Measurements from ENCODE around the gene TMBIM4. TPM values are rescaled to one million over a fixed set of nuclear protein-coding genes. Genes with fewer than 3 reads are reported as not detected.
"Not testable (repeated sequence)": the region's sequence is repeated elsewhere in the genome, so short reads cannot be mapped to it uniquely, and the experiment has no call there.

The TMBIM4 gene, protein sequence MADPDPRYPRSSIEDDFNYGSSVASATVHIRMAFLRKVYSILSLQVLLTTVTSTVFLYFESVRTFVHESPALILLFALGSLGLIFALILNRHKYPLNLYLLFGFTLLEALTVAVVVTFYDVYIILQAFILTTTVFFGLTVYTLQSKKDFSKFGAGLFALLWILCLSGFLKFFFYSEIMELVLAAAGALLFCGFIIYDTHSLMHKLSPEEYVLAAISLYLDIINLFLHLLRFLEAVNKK
- polyA plus RNA-seq (2012; ENCODE audit: low read depth, missing spikeins), result 61.8 TPM

GRCh38 chr12:66169221-66170170, at the start of gene TMBIM4:
TSS of gene TMBIM4 (minus strand) at chr12:66169996. CDS start at chr12:66169951, 45 bp downstream.
- FAIRE-seq (peak; percentile 90), DNase-seq (ENCODE audit: insufficient read length, low spot score) (peak; percentile 65)
- peak; percentile 78 for TF ChIP-seq POLR2AphosphoS5 (IDR thresholded peaks at IDR 0.05; ENCODE audit: low read depth, low read length)
- peak; percentile 93 for TF ChIP-seq PAX5 (IDR thresholded peaks at IDR 0.05; ENCODE audit: insufficient read depth, low read length, severe bottlenecking)
- TF ChIP-seq TAF1 (IDR thresholded peaks at IDR 0.05; ENCODE audit: low read depth, low read length), result peak; percentile 75
- peak; percentile 82 for TF ChIP-seq POLR2A (IDR thresholded peaks at IDR 0.05; ENCODE audit: low read depth, low read length)
- peak; percentile 62 for TF ChIP-seq SPI1 (IDR thresholded peaks at IDR 0.05; ENCODE audit: low read depth, low read length)
- TF ChIP-seq POU2F2 (IDR thresholded peaks at IDR 0.05; ENCODE audit: low read depth, low read length), result no peak; the same call in 1 of the 2 replicates

- DNase-seq (ENCODE audit: insufficient read length, low spot score), result no peak
- TF ChIP-seq POLR2AphosphoS5 (IDR thresholded peaks at IDR 0.05; ENCODE audit: low read depth, low read length), result no peak
- no peak for TF ChIP-seq PAX5 (IDR thresholded peaks at IDR 0.05; ENCODE audit: insufficient read depth, low read length, severe bottlenecking)
- TF ChIP-seq POLR2A (IDR thresholded peaks at IDR 0.05; ENCODE audit: low read depth, low read length), result no peak
- TF ChIP-seq POU2F2 (IDR thresholded peaks at IDR 0.05; ENCODE audit: low read depth, low read length), result no peak
- TF ChIP-seq SPI1 (IDR thresholded peaks at IDR 0.05; ENCODE audit: low read depth, low read length), result no peak
- no peak for TF ChIP-seq TAF1 (IDR thresholded peaks at IDR 0.05; ENCODE audit: low read depth, low read length)
- FAIRE-seq, result no peak
These were observed 47.6 kb upstream of the TMBIM4 start for GRCh38 chr12:66217342-66217917.

- FAIRE-seq; DNase-seq (ENCODE audit: insufficient read length, low spot score): not testable (repeated sequence)
These were observed 43.2 kb upstream of the TMBIM4 start for GRCh38 chr12:66213011-66213410.

- DNase-seq (ENCODE audit: insufficient read length, low spot score); FAIRE-seq: not testable (repeated sequence)
These were observed 41.8 kb upstream of the TMBIM4 start for GRCh38 chr12:66211573-66211972.

DNA sequence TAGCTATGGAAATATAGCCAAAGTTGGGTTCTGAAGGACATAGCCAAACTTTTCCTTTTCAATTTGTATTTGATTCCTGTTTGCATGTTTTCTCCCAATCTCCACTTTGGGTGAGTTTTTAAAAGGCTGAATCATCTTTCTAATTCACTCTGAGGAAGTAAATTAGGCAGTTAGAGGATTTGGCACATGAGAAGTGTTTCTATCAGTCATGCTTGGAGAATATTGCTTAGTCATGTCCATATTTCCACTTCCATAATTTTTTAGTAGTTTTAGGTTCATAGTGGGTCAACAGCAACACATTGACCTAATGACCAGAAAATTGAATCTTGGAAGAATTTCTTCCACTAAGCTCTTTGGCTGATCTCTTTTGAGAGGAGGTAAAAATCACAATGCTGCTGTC, 41.0 kb upstream of the TMBIM4 start:
- DNase-seq (ENCODE audit: insufficient read length, low spot score) (no peak), FAIRE-seq (no peak)
- TF ChIP-seq POLR2A (IDR thresholded peaks at IDR 0.05; ENCODE audit: low read depth, low read length) (no peak), POU2F2 (IDR thresholded peaks at IDR 0.05; ENCODE audit: low read depth, low read length) (no peak), POLR2AphosphoS5 (IDR thresholded peaks at IDR 0.05; ENCODE audit: low read depth, low read length) (no peak), TAF1 (IDR thresholded peaks at IDR 0.05; ENCODE audit: low read depth, low read length) (no peak), SPI1 (IDR thresholded peaks at IDR 0.05; ENCODE audit: low read depth, low read length) (no peak), PAX5 (IDR thresholded peaks at IDR 0.05; ENCODE audit: insufficient read depth, low read length, severe bottlenecking) (no peak)

DNA sequence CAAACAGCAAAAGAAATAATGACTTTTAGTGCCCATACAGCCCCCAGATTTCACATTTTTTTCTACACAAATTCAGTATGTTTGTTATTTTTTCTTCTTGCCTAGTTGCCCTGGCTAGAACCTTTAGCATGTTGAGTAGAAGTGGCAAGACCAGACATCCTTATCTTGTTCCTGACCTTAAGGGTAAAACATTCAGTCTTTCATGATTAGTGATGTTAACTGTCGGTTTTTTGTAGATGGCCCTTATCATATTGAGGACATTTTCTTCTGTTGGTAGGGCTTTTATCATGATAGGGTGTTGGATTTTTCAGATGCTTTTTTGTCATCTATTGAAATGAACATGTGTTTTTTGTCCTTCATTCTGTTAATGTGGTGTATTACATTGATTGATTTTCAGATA, 36.3 kb upstream of the TMBIM4 start:
- FAIRE-seq, result no peak
- TF ChIP-seq PAX5 (IDR thresholded peaks at IDR 0.05; ENCODE audit: insufficient read depth, low read length, severe bottlenecking) (no peak), TAF1 (IDR thresholded peaks at IDR 0.05; ENCODE audit: low read depth, low read length) (no peak), POU2F2 (IDR thresholded peaks at IDR 0.05; ENCODE audit: low read depth, low read length) (no peak), SPI1 (IDR thresholded peaks at IDR 0.05; ENCODE audit: low read depth, low read length) (no peak), POLR2A (IDR thresholded peaks at IDR 0.05; ENCODE audit: low read depth, low read length) (no peak), POLR2AphosphoS5 (IDR thresholded peaks at IDR 0.05; ENCODE audit: low read depth, low read length) (no peak)
- no peak for DNase-seq (ENCODE audit: insufficient read length, low spot score)

- FAIRE-seq (no peak), DNase-seq (ENCODE audit: insufficient read length, low spot score) (no peak)
- TF ChIP-seq POU2F2 (IDR thresholded peaks at IDR 0.05; ENCODE audit: low read depth, low read length), result no peak
- no peak for TF ChIP-seq SPI1 (IDR thresholded peaks at IDR 0.05; ENCODE audit: low read depth, low read length)
- no peak for TF ChIP-seq PAX5 (IDR thresholded peaks at IDR 0.05; ENCODE audit: insufficient read depth, low read length, severe bottlenecking)
- no peak for TF ChIP-seq POLR2A (IDR thresholded peaks at IDR 0.05; ENCODE audit: low read depth, low read length)
- TF ChIP-seq POLR2AphosphoS5 (IDR thresholded peaks at IDR 0.05; ENCODE audit: low read depth, low read length), result no peak
These were observed 34.0 kb upstream of the TMBIM4 start for GRCh38 chr12:66203820-66204219.

DNA sequence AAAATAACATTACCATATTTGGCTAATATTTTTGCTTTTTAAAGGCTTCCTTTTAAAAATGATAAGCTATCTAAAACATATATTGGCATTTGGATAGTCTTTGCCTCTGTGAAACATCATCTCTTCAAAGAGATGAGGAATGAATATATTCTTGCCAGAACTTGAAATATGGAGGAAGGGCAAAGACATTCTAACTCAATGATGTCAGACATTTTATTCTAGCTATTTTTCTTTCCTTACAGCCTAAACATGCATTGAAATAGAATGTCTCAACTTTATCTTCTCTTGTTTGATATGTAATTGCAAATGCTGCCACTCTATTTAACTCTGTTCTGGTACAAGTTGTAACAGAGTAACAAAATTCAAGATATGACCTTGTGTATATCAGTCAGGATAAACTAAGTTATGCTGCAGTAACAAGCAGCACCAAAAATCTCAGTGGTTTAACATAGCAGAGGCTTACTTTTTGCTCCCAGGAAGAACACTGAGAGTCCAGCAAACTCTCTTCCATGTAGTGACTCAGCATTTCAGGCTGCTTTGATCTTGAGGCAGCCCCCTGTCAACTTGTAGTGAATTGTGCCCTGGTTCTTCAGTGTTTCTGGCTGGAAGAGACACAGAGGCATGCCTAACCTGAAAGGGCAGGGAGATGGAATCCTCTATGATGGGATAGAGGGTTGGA, 30.2 kb upstream of the TMBIM4 start:
- no peak for DNase-seq (ENCODE audit: insufficient read length, low spot score)
- TF ChIP-seq POLR2AphosphoS5 (IDR thresholded peaks at IDR 0.05; ENCODE audit: low read depth, low read length) (no peak), POU2F2 (IDR thresholded peaks at IDR 0.05; ENCODE audit: low read depth, low read length) (no peak), SPI1 (IDR thresholded peaks at IDR 0.05; ENCODE audit: low read depth, low read length) (no peak), TAF1 (IDR thresholded peaks at IDR 0.05; ENCODE audit: low read depth, low read length) (no peak), POLR2A (IDR thresholded peaks at IDR 0.05; ENCODE audit: low read depth, low read length) (no peak), PAX5 (IDR thresholded peaks at IDR 0.05; ENCODE audit: insufficient read depth, low read length, severe bottlenecking) (no peak)
- no peak for FAIRE-seq

- FAIRE-seq (no peak), DNase-seq (ENCODE audit: insufficient read length, low spot score) (no peak)
- no peak for TF ChIP-seq POU2F2 (IDR thresholded peaks at IDR 0.05; ENCODE audit: low read depth, low read length)
These were observed 29.3 kb upstream of the TMBIM4 start for GRCh38 chr12:66199141-66199540.
